Measurements from ENCODE around the gene NISCH. TPM values are rescaled to one million over a fixed set of nuclear protein-coding genes. Genes with fewer than 3 reads are reported as not detected.
A peak's percentile ranks its signal among the peaks of the same experiment; 100 is the strongest.
"Not testable (repeated sequence)": the region's sequence is repeated elsewhere in the genome, so short reads cannot be mapped to it uniquely, and the experiment has no call there.

The NISCH gene
- total RNA-seq, 1 experiment from 2014 or later, result 19.0 TPM

GRCh38 chr3:52525680-52526561 lies 70.5 kb downstream of the NISCH start:
- no peak for DNase-seq (ENCODE audit: low read depth)

GRCh38 chr3:52526671-52527038 lies 71.3 kb downstream of the NISCH start:
- DNase-seq (ENCODE audit: low read depth), result not testable (repeated sequence)

- DNase-seq (ENCODE audit: low read depth), result no peak
Measured at GRCh38 chr3:52527039-52527731, 71.8 kb downstream of the NISCH start.

- no peak for DNase-seq (ENCODE audit: low read depth)
Measured at GRCh38 chr3:52527732-52528585, 72.6 kb downstream of the NISCH start.

- no peak for DNase-seq (ENCODE audit: low read depth)
Measured at GRCh38 chr3:52528586-52529375, 73.4 kb downstream of the NISCH start.

GRCh38 chr3:52529376-52530333 lies 74.3 kb downstream of the NISCH start:
- peak; percentile 33 for DNase-seq (ENCODE audit: low read depth)

GRCh38 chr3:52530918-52531826 lies 75.8 kb downstream of the NISCH start:
- peak; percentile 0 for DNase-seq (ENCODE audit: low read depth)

GRCh38 chr3:52531860-52532516 lies 76.6 kb downstream of the NISCH start:
- DNase-seq (ENCODE audit: low read depth), result peak; percentile 2

- peak; percentile 83 for DNase-seq (ENCODE audit: low read depth)
Measured at GRCh38 chr3:52532517-52532837, 77.1 kb downstream of the NISCH start.

GRCh38 chr3:52532838-52533622 lies 77.6 kb downstream of the NISCH start:
- DNase-seq (ENCODE audit: low read depth), result peak; percentile 27

GRCh38 chr3:52533623-52534280 lies 78.3 kb downstream of the NISCH start, which contains the start of gene NT5DC2:
TSS of gene NT5DC2 (minus strand) at chr3:52533857. CDS start at chr3:52533737, 120 bp downstream.
- peak; percentile 85 for DNase-seq (ENCODE audit: low read depth)

- no peak for DNase-seq (ENCODE audit: low read depth)
Measured at GRCh38 chr3:52534281-52535183, 79.1 kb downstream of the NISCH start.

- no peak for DNase-seq (ENCODE audit: low read depth)
Measured at GRCh38 chr3:52535411-52536111, 80.2 kb downstream of the NISCH start.

- DNase-seq (ENCODE audit: low read depth), result no peak
Measured at GRCh38 chr3:52536112-52536368, 80.6 kb downstream of the NISCH start.

GRCh38 chr3:52536369-52537164 lies 81.2 kb downstream of the NISCH start, which contains the start of gene UQCC5:
TSS of gene UQCC5 (plus strand) at chr3:52536605. CDS start at chr3:52536756, 151 bp downstream.
- peak; percentile 99 for DNase-seq (ENCODE audit: low read depth)

Data from Daoy (cell line).